SK-MEL-5 (cell line): ENCODE data around the gene SECISBP2L. TPM values are rescaled to one million over a fixed set of nuclear protein-coding genes. Genes with fewer than 3 reads are reported as not detected.
A peak's percentile ranks its signal among the peaks of the same experiment; 100 is the strongest.
"Not testable (repeated sequence)": the region's sequence is repeated elsewhere in the genome, so short reads cannot be mapped to it uniquely, and the experiment has no call there.

Experiments
- DNase-seq: peaks from one replicate; pipeline ENCODE4 v3.0.0-alpha.2; 2016; ENCODE audit warnings: low read depth, low spot score
- in situ Hi-C: cut with HindIII; loops from 2 replicates; pipeline ENCODE4 v1.10.0; 2016; ENCODE audit warnings: low sequenced_read_pairs, high pct_unique_total_duplicates, low pct_unique_long_range_greater_than_20kb
- total RNA-seq: library from RNA; depleted of rRNA; stranded (reverse); fragments of >200 nt; shearing (Covaris generic); gene quantifications from 2 replicates; pipeline ENCODE4 v1.2.3, GENCODE V29; 2014

Gene SECISBP2L
- total RNA-seq, 1 experiment from 2014 or later, result 36.4 TPM

DNA sequence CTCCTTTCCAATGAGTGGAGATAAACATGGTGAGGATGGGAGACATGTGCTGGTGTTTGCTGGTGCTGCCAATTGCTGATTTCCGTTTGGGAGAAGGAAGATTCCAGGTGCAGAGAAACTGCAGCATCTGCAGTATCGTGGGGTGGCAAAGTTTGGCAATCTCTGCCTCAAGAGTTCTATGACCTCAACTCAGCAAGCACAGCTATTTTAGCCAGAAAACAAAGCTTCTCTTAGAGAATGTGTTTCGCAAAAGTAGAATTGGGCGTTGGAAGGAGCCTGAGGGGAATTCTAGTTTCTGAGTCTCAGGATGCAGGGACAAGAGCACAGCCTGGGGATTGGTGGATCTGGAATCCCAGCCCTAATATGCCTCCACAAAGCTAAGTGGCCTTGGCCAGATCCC lies 64.3 kb downstream of the SECISBP2L start:
- in situ Hi-C loops, result no loop called here
- peak; percentile 89 for DNase-seq

DNA sequence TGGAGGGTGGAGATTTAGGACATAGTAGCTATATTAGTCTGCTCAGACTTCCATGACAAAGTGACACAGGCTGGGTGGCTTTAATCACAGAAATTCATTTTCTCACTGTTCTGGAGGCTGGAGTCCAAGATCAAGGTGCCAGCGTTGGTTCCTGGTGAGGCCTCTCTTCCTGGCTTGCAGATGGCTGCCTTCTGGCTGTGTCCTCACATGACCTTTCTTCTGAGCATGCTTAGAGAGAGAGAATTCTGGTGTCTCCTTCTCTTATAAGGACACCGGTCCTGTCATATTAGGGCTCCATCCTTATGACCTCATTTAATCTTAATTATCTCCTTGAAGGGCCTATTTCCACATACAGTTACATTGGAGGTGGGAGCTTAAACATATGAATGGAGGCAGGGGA lies 67.6 kb downstream of the SECISBP2L start:
- no peak for DNase-seq
- in situ Hi-C loops, result no loop called here

DNA sequence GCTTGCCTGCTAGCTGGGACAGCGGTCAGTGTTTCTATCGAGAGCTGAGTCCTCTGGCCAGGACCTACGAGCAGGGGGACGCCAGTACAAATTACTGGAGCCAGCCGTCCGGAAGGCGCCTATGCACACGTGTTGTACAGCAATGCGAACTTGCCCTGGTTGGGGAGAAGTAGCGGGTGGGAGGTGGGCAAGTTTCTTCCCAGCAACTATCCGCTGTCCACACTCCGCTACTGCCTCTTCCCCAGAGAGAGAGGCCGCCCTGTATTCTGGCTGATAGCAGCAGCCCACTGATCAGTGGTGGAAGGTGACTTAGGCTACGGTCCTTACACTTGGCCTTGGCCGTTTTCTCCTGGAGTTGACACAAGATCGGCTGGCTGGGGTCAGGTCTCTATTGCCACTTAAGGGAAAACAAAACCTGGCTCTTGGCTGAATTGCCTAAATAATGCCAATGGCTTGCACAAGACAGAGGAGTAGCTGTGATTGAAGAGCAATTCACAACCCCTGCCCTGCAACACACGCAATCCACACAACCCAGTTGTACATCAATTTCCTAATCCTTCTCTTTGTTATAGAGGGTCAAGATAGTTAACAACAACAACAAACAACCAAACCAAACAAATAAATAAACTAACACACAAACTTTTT lies 69.7 kb downstream of the SECISBP2L start:
- peak; percentile 72 for DNase-seq
- in situ Hi-C loops, result no loop called here

DNA sequence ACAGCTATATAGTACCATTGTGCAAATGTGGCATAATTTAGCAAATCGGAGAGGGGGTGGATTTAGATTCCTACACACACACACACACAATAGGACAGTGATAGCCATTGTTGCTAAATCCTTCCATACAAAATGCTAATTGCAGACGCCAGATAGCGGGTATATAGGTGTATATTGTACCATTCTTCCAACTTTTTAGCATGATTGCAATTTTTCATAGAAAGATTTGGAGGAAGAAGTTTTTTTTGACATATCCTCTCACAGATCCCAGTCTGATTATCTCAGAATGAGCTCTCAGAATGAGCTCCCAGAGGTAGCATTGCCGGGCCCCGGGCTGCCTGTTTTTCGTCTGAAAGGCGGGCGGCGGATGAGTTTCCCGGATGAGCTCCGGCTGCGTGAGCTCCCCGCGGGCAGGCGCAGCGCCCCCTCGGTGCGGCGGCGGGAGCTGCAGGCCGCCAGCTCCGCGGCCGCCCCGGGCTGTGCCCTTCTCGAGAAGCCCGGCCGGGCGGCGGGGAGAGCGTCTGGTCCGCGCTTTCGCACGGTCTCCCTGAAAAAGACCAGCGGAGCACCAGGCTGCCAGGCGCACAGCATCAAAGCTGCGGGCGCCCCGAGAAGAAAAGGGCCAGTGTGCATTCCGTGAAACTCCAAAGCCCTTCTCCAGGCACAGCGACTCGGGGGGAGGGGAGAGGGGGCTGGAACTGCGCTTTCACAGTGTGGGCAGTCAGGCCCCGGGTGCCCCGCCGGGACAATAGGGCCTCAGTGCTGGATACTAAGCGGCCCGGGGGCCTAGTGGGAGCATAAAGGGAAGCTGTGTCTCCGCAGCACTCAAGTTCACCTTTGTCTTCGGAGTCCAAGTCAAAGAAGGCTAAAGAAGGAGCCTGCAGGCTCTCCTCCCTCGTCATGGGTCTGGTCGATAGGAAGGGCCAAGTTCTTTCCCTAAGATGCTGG lies 70.5 kb downstream of the SECISBP2L start:
- DNase-seq, result peak; percentile 100
- in situ Hi-C loops, result no loop called here

DNA sequence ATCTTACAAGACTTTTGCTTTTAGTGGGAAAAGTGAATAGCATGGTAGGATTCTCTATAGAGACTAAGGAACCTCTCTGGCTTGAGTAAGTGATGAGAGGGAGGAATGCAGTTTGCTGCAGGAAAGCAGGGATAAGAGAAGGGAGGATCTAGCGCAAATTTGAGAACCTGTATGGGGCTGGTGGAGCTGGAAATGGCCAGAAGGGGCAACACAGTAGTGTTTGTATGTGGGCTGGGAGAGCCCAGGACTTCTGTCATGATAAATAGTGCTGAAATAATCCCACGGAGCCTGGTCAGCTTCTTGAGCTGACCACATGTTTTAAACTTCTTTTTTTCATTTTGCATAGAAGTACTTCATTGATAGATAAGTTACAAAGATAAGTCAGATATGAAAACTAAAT lies 71.4 kb downstream of the SECISBP2L start:
- peak; percentile 67 for DNase-seq
- in situ Hi-C loops, result no loop called here

DNA sequence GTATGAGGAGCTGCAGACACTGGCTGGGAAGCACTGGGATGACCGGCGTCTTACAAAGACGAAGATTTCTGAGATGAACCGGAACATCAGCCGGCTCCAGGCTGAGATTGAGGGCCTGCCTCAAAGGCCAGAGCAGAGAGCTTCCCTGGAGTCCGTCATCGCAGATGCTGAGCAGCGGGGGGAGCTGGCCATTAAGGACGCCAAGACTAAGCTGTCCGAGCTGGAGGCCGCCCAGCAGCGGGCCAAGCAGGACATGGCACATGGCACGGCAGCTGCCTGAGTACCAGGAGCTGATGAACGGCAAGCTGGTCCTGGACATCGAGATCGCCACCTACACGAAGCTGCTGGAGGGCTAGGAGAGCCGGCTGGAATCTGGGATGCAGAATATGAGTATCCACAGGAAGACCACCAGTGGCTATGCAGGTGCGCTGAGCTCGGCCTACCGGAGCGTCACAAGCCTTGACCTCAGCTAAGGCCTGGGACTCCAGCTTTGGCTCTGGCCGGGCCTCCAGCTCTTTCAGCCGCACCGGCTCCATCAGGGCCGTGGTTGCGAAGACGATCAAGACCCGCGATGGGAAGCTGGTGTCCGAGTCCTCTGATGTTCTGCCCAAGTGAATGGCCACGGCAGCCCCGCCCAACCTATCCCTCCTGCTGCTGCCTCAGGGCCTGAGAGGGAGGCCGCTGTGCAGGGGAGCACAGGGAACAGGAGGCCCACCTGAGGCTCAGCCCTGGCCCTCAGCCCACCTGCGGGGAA lies 73.3 kb downstream of the SECISBP2L start:
- in situ Hi-C loops, result no loop called here
- DNase-seq, result no peak

DNA sequence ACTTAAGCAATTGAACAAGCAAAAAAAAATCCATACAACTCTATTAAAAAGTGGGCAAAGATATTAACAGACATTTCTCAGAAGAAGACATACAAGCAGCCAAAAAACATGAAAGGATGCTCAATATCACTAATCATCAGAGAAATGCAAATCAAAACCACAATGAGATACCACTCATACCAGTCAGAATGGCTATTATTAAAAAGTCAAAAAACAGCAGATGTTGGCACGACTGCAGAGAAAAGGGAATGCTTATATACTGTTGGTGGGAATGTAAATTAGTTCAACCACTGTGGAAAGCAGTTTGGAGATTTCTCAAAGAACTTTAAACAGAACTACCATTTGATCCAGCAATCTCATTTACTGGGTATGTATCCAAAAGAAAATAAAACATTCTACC lies 75.3 kb downstream of the SECISBP2L start:
- DNase-seq, in situ Hi-C loops: not testable (repeated sequence)

DNA sequence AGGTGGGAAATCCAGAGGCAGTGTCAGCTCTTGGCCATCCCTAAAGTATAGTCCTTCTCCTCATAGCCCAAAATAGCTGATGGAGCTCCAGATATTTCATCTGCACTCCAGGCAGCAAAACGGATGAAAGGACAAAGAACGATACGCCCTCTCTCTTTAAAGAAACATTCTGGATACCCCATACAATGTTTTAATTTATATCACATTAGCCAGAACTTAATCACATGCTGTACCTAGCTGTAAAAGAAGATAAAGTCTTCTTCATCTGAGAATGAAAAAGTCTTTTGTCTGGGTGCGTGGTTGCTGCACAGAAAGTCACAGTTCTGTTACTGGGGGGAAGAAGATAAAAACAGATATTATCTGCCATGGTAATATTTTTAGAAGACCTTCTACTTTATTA lies 78.2 kb downstream of the SECISBP2L start:
- in situ Hi-C loops, result no loop called here
- peak; percentile 92 for DNase-seq

DNA sequence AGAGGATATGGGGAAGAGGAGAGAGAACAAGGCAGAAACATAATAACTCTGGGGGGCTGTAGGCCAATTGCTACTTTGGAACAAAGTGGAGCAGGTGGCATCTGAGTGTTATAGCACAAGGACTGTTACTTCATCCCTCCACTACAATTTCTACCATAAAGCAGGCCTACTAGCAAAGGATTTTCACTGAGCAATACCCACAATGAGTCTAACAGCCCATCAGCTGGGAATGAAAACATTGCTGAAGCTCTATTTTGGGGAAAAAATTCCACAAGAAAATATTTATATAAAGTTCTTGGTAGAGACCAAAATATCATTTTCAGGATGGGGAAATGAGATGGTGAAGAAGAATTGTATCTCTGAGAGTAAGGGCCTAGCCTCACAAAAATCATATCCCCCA lies 78.9 kb downstream of the SECISBP2L start:
- DNase-seq, result no peak
- in situ Hi-C loops, result no loop called here

DNA sequence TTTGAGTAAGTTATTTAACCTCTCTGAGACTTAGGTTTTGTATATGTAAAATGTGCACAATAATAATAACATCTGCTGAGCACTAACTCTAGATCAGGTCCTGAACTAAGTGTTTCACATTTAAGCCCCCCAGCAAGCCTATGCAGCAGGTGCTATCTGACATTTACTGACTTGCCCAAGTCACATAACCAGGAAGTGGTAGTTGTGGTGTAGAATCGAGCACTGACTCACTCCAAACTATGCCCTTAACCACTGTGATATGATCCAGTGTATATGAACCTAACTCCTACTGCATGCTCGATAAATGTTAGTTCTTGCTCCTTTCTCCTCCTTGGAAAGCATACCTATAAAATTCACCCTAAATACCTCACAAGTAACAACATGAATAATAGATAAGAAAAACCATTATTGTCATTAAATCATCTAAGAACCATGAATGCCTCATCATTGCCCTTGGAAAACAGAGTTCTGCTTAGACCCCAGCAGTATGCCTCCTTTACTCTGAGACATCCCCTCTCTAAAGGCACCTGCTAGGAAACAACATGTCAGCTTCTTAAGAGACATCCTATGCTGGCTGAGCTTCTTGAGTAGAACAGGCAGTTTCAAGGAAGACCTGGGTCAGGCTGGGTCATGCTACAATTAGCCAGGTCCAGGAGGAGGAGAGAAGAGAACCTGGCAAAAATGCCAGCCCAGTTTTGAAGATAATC lies 79.5 kb downstream of the SECISBP2L start:
- in situ Hi-C loops, result no loop called here
- peak; percentile 43 for DNase-seq

DNA sequence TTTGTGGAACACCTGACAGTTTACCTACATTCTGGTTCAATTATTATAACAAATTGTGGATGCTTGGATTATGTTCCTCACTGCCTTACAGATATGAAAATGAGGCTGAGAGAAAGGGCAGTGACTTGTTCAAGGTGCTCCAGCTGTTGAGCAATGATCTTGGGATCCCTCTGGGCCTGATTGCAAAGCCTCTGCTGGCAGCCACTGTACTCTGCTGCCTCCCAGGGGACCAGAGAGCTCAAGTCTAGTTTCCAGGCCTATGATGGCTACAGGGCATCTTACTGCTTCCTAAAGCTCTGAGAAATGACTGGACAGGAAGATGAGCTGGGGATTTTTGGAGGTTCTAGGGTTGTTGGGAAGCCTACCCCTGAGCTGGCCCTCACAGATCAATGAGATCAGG lies 80.3 kb downstream of the SECISBP2L start:
- DNase-seq, result peak; percentile 76
- in situ Hi-C loops, result no loop called here

DNA sequence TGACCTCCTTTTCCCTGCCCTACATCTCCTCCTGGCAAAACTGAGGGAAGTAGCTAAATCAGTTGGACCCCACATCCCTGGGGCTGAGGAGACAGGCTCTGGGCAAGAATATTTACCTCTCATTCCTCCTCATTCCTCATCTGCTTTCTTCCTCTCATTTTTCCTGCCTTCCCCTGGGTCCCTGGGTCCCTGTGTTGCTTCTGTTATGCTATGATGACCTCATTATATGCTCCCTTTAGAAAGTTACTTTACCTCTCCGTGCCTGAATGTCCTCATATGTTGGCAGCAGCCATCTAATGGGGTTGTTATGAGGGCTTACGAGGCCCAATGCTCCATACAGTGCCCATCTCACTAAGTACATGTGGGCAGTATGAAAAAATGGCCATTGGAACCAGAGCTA lies 81.3 kb downstream of the SECISBP2L start:
- DNase-seq, result no peak
- in situ Hi-C loops, result no loop called here

DNA sequence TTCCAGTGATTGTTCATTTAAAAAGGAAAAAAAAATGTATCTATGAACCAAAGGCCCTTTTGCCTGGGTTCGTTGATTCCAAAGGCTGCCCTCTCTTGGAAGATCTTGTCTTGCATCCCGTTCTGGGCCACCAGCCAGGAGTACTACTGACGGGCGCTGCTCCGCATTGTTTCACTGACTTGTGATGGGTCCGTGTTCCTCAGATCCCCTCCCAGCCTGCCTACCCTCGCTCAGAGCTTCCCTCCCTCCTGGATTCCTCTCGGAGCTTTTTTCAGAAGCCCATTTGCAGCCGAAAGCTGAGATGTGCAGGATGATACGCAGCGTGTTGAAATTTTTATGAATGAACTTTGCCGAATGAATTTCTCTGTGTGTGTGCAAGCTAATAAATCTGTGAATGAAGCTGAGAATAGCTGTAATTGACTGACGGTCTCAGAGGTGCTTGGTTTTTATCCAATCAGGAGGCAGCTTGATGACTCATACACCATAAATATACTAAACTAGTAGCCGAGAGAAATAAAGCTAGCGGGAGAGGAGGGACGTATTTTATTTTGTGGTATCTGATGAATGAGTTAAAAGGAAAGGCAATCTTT lies 82.6 kb downstream of the SECISBP2L start, which contains the start of gene SHC4:
Gene SHC4 (minus strand): TSS at position 396 of the 590 bp plus-strand sequence. CDS start 904 bp downstream, outside the sequence.
- in situ Hi-C loops, result no loop called here
- peak; percentile 83 for DNase-seq

DNA sequence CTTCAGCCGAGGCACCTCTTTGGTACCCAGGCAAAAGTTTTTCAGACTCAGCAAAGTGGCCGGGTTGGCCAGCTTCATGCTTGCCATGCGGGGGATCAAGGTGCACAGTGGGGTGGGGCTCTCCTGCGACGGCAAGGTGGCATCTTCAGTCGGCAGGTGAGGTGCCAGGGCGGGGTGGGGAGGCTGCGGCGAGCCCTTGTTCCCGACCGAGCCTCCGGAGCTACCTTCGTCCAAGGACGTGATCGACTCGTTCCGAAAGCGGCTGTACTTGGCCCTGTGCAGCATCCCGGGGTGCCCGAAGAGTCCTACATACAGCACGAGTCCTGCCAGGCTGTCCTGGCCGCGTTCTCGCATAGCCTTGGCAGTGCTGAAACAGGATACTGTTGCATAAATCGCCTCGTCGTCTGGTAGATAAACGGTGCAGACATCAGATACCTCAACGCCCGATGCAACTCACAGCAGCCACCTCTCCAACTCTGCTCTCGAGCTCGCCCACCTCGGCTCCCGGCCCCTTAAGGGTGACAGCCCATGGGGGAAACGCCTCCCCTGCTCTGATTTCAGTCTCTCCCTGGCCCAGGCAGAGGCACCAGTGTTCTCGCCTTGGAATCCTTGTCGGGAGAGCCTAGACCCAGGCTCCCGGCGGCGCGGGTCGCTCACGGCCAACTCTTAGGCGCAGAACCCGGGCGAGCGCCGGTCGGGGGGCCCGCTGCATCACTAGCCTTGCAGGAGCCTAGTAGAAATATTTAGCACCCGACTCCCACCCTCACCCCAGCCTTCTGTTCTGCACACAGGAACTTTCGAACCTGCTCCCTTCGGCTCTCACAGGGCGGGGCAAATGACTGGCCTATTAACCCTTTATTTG lies 83.4 kb downstream of the SECISBP2L start:
- peak; percentile 38 for DNase-seq
- in situ Hi-C loops, result no loop called here

DNA sequence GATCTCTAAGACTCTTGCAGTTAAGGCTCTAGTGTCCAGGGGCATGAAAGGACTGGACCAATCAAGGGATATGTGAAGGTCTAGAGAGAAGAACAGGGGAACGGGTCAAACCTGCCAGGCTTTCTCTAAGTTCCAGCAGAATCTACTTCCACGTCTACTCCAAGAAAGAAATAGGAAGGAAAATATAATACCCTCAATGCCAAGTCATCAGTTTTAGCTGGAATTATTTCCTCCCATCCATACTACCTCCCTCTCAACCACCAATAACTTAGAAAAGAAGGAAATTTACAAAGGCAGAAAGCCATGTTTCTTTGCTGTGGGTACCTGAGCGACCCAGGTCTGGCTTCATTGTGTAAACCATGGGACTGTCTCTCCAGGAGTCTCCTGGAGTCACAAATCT lies 90.3 kb downstream of the SECISBP2L start:
- in situ Hi-C loops, result no loop called here
- no peak for DNase-seq

DNA sequence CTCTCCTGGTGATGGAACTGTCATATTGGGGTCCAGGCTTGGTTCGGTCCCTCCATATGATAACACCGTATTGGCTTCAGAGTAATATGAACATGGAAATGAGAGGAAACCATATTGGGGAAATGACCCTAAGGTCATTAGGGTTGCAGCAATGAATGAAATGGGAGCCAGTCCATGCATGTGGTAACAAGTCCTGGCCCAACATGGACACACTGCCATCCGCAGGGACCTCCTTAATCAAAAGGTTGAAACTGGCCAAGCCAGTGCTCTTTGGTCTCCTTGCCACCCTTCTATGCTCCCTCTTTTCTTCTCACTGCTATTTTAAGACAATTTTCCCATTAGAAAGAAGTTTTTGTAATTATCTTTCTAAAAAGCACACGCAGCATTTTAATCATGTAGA lies 90.9 kb downstream of the SECISBP2L start:
- in situ Hi-C loops, result no loop called here
- no peak for DNase-seq
